GM23338 (cell line): ENCODE results near the gene GLRX2. TPM values are rescaled to one million over a fixed set of nuclear protein-coding genes. Genes with fewer than 3 reads are reported as not detected.

Source experiments
- ATAC-seq: fragments of 200-7000 bp; cut with Tn5 transposase; 3 replicates; pipeline ENCODE4 v1.9.1; 2020
- DNase-seq: peaks from one replicate; pipeline ENCODE4 v3.0.0-alpha.2; 2015; ENCODE audit warnings: low spot score
- H2AFZ ChIP-seq: fragments of 200-600 bp; sonication (generic); 2 replicates; pipeline ENCODE4 v1.8.0; 2016; ENCODE audit warnings: antibody characterized with exemption, mild to moderate bottlenecking, moderate library complexity
- H3F3A ChIP-seq: fragments of 200-600 bp; sonication (generic); replicated peaks from 2 replicates; pipeline ENCODE4 v1.8.0; 2017; ENCODE audit warnings: antibody characterized with exemption, mixed run types, low read depth
- H3K27ac ChIP-seq: fragments of 200-600 bp; sonication (generic); 2 replicates; pipeline ENCODE4 v1.6.1; 2016; ENCODE audit warnings: low read depth
- H3K27me3 ChIP-seq: fragments of 200-600 bp; sonication (generic); 2 replicates; pipeline ENCODE4 v1.8.0; 2016; ENCODE audit warnings: mild to moderate bottlenecking, mixed run types, moderate library complexity; ENCODE audit not compliant: insufficient read depth
- H3K36me3 ChIP-seq: fragments of 200-600 bp; sonication (generic); 2 replicates; pipeline ENCODE4 v1.8.0; 2016; ENCODE audit warnings: mild to moderate bottlenecking; ENCODE audit not compliant: insufficient read depth
- H3K4me1 ChIP-seq: fragments of 200-600 bp; sonication (generic); 2 replicates; pipeline ENCODE4 v1.8.0; 2016; ENCODE audit warnings: mild to moderate bottlenecking, moderate library complexity; ENCODE audit not compliant: insufficient read depth
- H3K4me2 ChIP-seq: fragments of 200-600 bp; sonication (generic); 2 replicates; pipeline ENCODE4 v1.7.1; 2017; ENCODE audit warnings: mixed run types
- H3K4me3 ChIP-seq: fragments of 200-600 bp; sonication (generic); 2 replicates; pipeline ENCODE4 v1.6.1; 2016; ENCODE audit warnings: mixed run types
- H3K79me2 ChIP-seq: fragments of 200-600 bp; sonication (generic); replicated peaks from 2 replicates; pipeline ENCODE4 v1.8.0; 2017; ENCODE audit warnings: mild to moderate bottlenecking; ENCODE audit not compliant: insufficient read depth
- H3K9me2 ChIP-seq: fragments of 200-600 bp; sonication (generic); 2 replicates; pipeline ENCODE4 v1.8.0; 2017; ENCODE audit not compliant: insufficient read depth
- H4K20me1 ChIP-seq: fragments of 200-600 bp; sonication (generic); replicated peaks from 2 replicates; pipeline ENCODE4 v1.8.0; 2017; ENCODE audit warnings: mild to moderate bottlenecking; ENCODE audit not compliant: insufficient read depth
- H3K27ac Mint-ChIP-seq: 2 replicates; pipeline ENCODE4 v1.8.0; 2020; ENCODE audit warnings: inconsistent platforms, mild to moderate bottlenecking, moderate library complexity, mixed read lengths
- H3K27me3 Mint-ChIP-seq: 3 replicates; pipeline ENCODE4 v1.8.0; 2022; ENCODE audit warnings: low read depth, mild to moderate bottlenecking, moderate library complexity, mixed read lengths, inconsistent platforms; ENCODE audit not compliant: insufficient read depth, poor library complexity
- H3K36me3 Mint-ChIP-seq: 3 replicates; pipeline ENCODE4 v1.8.0; 2021; ENCODE audit warnings: low read depth, mild to moderate bottlenecking, inconsistent platforms, moderate library complexity, mixed read lengths
- H3K4me1 Mint-ChIP-seq: 3 replicates; pipeline ENCODE4 v1.8.0; 2020; ENCODE audit warnings: mild to moderate bottlenecking, inconsistent platforms, mixed read lengths
- H3K4me3 Mint-ChIP-seq: 3 replicates; pipeline ENCODE4 v1.8.0; 2021; ENCODE audit warnings: moderate library complexity, mild to moderate bottlenecking, inconsistent platforms, mixed read lengths
- H3K9me3 Mint-ChIP-seq: 3 replicates; pipeline ENCODE4 v1.8.0; 2020; ENCODE audit warnings: moderate library complexity, mild to moderate bottlenecking, inconsistent platforms, mixed read lengths
- EZH2 ChIP-seq: fragments of 200-600 bp; sonication (generic); IDR thresholded peaks from one replicate; pipeline ENCODE4 v1.8.0; 2017; ENCODE audit warnings: antibody characterized with exemption, mild to moderate bottlenecking, low read depth; ENCODE audit not compliant: unreplicated experiment
- NANOG ChIP-seq: IDR thresholded peaks from 2 replicates; pipeline ENCODE4 v1.6.1; 2016; ENCODE audit warnings: antibody characterized with exemption, borderline replicate concordance
- REST ChIP-seq: IDR thresholded peaks from one replicate; pipeline ENCODE4 v1.6.1; 2018; ENCODE audit warnings: antibody characterized with exemption; ENCODE audit not compliant: unreplicated experiment
- ZNF462 ChIP-seq: fragments of 250-450 bp; sonication (Bioruptor Pico); IDR thresholded peaks from 2 replicates; pipeline ENCODE4 v1.5.0; 2020; ENCODE audit warnings: mild to moderate bottlenecking, moderate library complexity
- polyA plus RNA-seq: library from polyadenylated mRNA; unstranded; fragments of >200 nt; fragmentation: Nextera tagmentation; extraction: Ambion mirVana; gene quantifications from 2 replicates; pipeline ENCODE4 v1.2.1, GENCODE V29; 2016
- total RNA-seq: library from RNA; depleted of rRNA; stranded (reverse); fragments of >200 nt; shearing (Covaris generic); gene quantifications from 2 replicates; pipeline ENCODE4 v1.2.3, GENCODE V29; 2014

The GLRX2 gene
- total and polyA plus RNA-seq, 2 experiments from 2014 or later = 7.7 to 28.3 TPM

GRCh38 chr1:193110864-193111263 is 5.7 kb upstream of the GLRX2 start:
- no peaks in the 10 kb centered on the region for H3K27me3 ChIP-seq
- no peak overlapping the region for H3K4me2 ChIP-seq
- H3F3A ChIP-seq = no peaks in the 10 kb centered on the region
- Mint-ChIP-seq H3K36me3 (no peaks in the 10 kb centered on the region), H3K9me3 (no peaks in the 10 kb centered on the region), H3K4me3 (no peak overlapping the region), H3K27ac (no peak overlapping the region), H3K27me3 (peaks cover 2% of the 10 kb centered on the region), H3K4me1 (peaks cover 46% of the 10 kb centered on the region)
- H3K36me3 ChIP-seq = no peaks in the 10 kb centered on the region
- H3K9me2 ChIP-seq = no peaks in the 10 kb centered on the region
- ATAC-seq = no peak
- DNase-seq = no peak
- H3K4me1 ChIP-seq = peaks cover 25% of the 10 kb centered on the region
- H3K79me2 ChIP-seq = no peaks in the 10 kb centered on the region
- H3K4me3 ChIP-seq = no peak overlapping the region
- no peaks in the 10 kb centered on the region for H4K20me1 ChIP-seq
- H3K27ac ChIP-seq = no peak overlapping the region
- TF ChIP-seq NANOG (no peak), ZNF462 (CRISPR knock-in tag) (no peak), EZH2 (no peak), REST (no peak)
- peak overlapping the region; percentile 53; the same call in 1 of the 2 replicates for H2AFZ ChIP-seq
